IPS-18c (cell line): Measurements from ENCODE around the gene VRK2.
"Not testable (repeated sequence)": the region's sequence is repeated elsewhere in the genome, so short reads cannot be mapped to it uniquely, and the experiment has no call there.

Experiments
- H3K4me3 ChIP-seq: 2 replicates; pipeline ENCODE4 v1.7.0; 2013; ENCODE audit warnings: low read depth, mild to moderate bottlenecking, low read length, moderate library complexity; ENCODE audit not compliant: insufficient read depth
- H3K9me3 ChIP-seq: one replicate; pipeline ENCODE4 v1.6.1; 2013; ENCODE audit warnings: mild to moderate bottlenecking, low read length, moderate library complexity; ENCODE audit not compliant: control insufficient read depth, insufficient read depth

Gene VRK2

GRCh38 chr2:58133395-58133794 is 86.8 kb downstream of the VRK2 start:
- Histone ChIP-seq H3K9me3 (no peaks in the 10 kb centered on the region), H3K4me3 (no peak overlapping the region)

- no peaks in the 10 kb centered on the region for H3K9me3 ChIP-seq
- no peak overlapping the region for H3K4me3 ChIP-seq
Measured at GRCh38 chr2:58135861-58136260, 89.3 kb downstream of the VRK2 start.

- Histone ChIP-seq H3K4me3 (no peak overlapping the region), H3K9me3 (no peaks in the 10 kb centered on the region)
Measured at GRCh38 chr2:58137221-58137620, 90.6 kb downstream of the VRK2 start.

- Histone ChIP-seq H3K9me3 (no peaks in the 10 kb centered on the region), H3K4me3 (no peak overlapping the region)
Measured at GRCh38 chr2:58137856-58138255, 91.2 kb downstream of the VRK2 start.

- Histone ChIP-seq H3K4me3 (no peak overlapping the region), H3K9me3 (no peaks in the 10 kb centered on the region)
Measured at GRCh38 chr2:58138396-58139030, 91.9 kb downstream of the VRK2 start.

DNA sequence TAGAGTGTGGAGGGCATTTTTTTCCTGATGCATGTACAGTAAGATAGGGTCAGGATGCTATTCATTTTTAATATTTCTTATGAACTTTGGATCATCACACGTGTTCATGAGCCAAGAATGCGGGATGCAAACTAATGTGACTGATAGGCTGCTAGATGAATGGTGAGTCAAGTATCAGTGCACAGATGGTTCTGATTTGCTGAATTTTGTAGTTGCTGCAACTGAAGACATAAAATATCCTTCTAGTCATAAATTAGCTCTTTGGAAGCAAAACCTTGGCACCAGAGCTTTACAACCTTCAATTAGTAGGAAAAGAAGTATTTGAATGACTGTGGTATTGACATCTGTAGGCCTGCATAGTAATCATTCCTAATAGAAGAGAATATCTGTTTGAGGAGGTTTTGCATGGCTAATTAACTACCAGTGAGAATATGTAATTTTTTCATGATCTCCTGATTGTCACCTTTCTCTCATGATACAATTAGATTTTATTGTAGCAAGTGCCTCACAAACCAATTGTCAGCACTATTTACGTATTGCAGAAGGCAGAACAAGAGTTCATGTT is 94.0 kb downstream of the VRK2 start:
- no peak overlapping the region for H3K4me3 ChIP-seq
- no peaks in the 10 kb centered on the region for H3K9me3 ChIP-seq

- not testable (repeated sequence) for H3K9me3 ChIP-seq, H3K4me3 ChIP-seq
Measured at GRCh38 chr2:58145769-58146168, 99.2 kb downstream of the VRK2 start.

- Histone ChIP-seq H3K4me3 (no peak overlapping the region), H3K9me3 (no peaks in the 10 kb centered on the region)
Measured at GRCh38 chr2:58146707-58147106, 100.1 kb downstream of the VRK2 start.

DNA sequence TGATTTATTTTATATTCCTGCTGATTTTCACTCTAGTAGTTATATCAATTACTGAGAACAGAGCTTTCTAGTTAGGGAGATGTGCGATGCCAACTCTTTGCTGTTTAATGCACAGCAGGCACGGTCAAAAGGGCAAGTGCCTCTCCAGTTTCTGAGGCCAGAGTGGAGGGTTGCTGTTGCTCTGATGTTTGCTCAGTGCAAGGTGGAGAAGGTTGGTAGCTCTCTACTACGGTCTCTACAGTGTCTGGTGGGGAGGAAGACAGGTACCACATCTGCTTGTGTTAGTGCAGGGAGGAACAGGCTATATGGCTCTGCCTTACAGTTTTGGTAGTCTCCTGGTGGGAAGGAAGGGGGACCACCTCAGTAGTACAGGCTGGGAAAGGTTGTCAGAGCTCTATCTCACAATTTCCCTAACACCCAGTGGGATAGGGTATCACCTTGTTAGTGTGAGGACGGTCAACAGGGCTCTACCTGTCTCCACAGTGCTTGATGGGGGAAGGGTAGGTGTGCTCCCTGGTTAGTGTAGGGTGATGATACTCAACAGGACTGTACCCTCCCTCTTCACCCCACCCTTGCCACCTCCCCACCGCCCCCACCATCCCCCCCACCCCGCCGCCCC is 108.7 kb downstream of the VRK2 start:
- no peaks in the 10 kb centered on the region for H3K9me3 ChIP-seq
- no peak overlapping the region for H3K4me3 ChIP-seq

DNA sequence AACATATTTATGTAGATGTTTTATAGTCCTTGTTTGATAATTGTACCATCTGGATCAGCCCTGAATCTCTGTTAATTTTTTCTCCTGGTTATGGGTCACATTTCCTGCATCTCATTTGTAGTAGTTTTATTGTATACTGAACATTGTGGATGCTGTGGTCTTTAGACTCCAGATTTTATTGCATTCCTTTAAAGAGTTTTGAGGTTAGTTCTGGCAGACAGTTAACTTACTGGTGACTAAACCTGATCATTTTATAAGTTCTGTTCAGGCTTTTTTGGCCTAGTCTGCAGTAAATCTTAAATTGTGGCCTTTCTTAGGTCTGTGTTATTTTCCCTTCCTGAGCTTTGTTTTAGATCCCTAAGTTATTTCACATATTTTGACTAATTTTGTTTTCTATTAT is 110.2 kb downstream of the VRK2 start:
- no peak overlapping the region for H3K4me3 ChIP-seq
- H3K9me3 ChIP-seq: no peaks in the 10 kb centered on the region

DNA sequence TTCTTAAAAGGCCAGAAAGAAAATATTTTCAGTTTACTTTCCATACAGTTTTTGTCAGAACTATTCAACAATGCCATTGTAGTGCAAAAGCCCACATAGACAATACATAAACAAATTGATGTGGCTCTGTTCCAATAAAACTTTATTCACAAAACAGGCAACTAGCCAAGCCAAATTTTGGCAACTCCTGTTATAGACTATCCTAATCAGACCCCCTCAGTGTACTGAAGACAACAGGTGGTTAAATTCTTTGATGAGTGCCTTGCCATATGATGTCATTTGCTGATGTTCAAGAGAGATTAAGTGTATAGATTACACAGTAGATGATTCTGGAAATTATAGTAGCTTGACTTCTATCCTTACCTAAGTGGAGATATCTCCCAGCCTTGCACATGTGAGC is 111.1 kb downstream of the VRK2 start:
- Histone ChIP-seq H3K9me3 (no peaks in the 10 kb centered on the region), H3K4me3 (no peak overlapping the region)

DNA sequence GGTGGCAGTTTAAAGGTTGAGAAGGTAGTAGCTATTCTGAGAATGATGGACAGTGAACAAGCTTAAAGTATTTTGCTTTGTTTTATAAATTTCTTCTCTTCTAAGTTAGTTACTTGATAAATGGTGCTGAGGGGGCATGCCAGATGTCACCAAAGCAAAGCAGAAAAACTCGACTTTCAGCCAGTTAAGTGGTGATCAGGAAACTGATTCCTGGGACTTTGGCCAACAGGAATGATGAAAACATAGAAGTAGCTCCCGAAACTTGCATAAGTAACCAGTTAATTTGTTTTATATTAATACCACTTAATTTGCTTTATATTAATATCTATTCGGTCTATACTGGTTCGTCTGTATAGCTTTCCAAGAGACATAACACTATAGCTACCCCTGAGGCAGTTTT is 111.9 kb downstream of the VRK2 start:
- no peaks in the 10 kb centered on the region for H3K9me3 ChIP-seq
- H3K4me3 ChIP-seq: no peak overlapping the region

GRCh38 chr2:58163913-58164312 is 117.3 kb downstream of the VRK2 start:
- H3K9me3 ChIP-seq: no peaks in the 10 kb centered on the region
- H3K4me3 ChIP-seq: no peak overlapping the region

DNA sequence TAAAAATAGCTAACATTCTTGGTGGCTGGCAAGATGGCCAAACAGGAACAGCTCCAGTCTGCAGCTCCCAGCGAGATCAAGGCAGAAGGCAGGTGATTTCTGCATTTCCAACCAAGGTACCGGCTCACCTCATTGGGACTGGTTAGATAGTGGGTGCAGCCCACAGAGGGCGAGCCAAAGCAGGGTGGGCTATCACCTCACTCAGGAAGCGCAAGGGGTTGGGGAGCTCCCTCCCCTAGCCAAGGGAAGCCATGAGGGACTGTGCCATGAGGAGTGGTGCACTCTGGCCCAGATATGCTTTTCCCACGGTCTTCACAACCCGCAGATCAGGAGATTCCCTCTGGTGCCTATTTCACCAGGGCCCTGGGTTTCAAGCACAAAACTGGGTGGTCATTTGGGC is 121.5 kb downstream of the VRK2 start:
- H3K4me3 ChIP-seq, H3K9me3 ChIP-seq: not testable (repeated sequence)

DNA sequence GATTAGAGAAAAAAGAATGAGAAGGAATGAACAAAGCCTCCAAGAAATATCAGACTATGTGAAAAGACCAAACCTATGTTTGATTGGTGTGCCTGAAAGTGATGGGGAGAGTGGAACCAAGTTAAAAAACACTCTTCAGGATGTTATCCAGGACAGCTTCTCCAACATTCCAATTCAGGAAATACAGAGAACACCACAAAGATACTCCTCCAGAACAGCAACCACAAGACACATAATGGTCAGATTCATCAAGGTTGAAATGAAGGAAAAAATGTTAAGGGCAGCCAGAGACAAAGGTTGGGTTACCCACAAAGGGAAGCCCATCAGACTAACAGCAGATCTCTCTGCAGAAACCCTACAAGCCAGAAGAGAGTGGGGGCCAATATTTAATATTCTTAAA is 123.2 kb downstream of the VRK2 start:
- H3K4me3 ChIP-seq, H3K9me3 ChIP-seq: not testable (repeated sequence)

DNA sequence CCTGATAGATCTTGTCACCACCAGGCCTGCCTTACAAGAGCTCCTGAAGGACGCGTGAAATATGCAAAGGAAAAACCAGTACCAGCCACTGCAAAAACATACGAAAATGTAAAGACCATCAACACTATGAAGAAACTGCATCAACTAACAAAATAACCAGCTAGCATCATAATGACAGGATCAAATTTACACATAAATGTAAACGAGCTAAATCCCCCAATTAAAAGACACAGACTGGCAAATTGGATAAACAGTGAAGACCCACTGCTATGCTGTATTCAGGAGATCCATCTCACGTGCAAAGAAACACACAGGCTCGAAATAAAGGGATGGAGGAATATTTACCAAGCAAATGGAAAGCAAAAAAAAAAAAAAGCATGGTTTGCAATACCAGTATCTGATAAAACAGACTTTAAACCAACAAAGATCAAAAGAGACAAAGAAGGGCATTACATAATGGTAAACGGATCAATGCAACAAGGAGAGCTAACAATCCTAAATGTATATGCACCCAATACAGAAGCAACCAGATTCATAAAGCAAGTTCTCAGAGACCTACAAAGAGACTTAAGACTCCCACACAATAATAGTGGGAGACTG is 123.8 kb downstream of the VRK2 start:
- not testable (repeated sequence) for H3K4me3 ChIP-seq, H3K9me3 ChIP-seq

- not testable (repeated sequence) for H3K4me3 ChIP-seq, H3K9me3 ChIP-seq
Measured at GRCh38 chr2:58171831-58172230, 125.2 kb downstream of the VRK2 start.

GRCh38 chr2:58177187-58177586 is 130.6 kb downstream of the VRK2 start:
- H3K4me3 ChIP-seq, H3K9me3 ChIP-seq: not testable (repeated sequence)
